GM20000 (cell line): ENCODE data around the gene CHD5.

Experiments
- DNase-seq: peaks from one replicate; pipeline ENCODE4 v3.0.0; 2012; ENCODE audit warnings: low spot score
- TF ChIP-seq, protein P1 (sequence below): IDR thresholded peaks from 2 replicates; pipeline ENCODE4 v1.5.1; 2012; ENCODE audit warnings: mild to moderate bottlenecking, control low read depth; ENCODE audit errors: extremely low read depth, missing control alignments

Gene CHD5

GRCh38 chr1:6086358-6086757 is 93.8 kb downstream of the CHD5 start:
- DNase-seq = no peak
- TF ChIP-seq, protein P1, sequence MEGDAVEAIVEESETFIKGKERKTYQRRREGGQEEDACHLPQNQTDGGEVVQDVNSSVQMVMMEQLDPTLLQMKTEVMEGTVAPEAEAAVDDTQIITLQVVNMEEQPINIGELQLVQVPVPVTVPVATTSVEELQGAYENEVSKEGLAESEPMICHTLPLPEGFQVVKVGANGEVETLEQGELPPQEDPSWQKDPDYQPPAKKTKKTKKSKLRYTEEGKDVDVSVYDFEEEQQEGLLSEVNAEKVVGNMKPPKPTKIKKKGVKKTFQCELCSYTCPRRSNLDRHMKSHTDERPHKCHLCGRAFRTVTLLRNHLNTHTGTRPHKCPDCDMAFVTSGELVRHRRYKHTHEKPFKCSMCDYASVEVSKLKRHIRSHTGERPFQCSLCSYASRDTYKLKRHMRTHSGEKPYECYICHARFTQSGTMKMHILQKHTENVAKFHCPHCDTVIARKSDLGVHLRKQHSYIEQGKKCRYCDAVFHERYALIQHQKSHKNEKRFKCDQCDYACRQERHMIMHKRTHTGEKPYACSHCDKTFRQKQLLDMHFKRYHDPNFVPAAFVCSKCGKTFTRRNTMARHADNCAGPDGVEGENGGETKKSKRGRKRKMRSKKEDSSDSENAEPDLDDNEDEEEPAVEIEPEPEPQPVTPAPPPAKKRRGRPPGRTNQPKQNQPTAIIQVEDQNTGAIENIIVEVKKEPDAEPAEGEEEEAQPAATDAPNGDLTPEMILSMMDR = no peak

GRCh38 chr1:6085666-6086065 is 94.5 kb downstream of the CHD5 start:
- TF ChIP-seq, protein P1 = no peak
- no peak for DNase-seq

GRCh38 chr1:6084781-6085495 is 95.2 kb downstream of the CHD5 start:
- TF ChIP-seq, protein P1 = no peak

DNA sequence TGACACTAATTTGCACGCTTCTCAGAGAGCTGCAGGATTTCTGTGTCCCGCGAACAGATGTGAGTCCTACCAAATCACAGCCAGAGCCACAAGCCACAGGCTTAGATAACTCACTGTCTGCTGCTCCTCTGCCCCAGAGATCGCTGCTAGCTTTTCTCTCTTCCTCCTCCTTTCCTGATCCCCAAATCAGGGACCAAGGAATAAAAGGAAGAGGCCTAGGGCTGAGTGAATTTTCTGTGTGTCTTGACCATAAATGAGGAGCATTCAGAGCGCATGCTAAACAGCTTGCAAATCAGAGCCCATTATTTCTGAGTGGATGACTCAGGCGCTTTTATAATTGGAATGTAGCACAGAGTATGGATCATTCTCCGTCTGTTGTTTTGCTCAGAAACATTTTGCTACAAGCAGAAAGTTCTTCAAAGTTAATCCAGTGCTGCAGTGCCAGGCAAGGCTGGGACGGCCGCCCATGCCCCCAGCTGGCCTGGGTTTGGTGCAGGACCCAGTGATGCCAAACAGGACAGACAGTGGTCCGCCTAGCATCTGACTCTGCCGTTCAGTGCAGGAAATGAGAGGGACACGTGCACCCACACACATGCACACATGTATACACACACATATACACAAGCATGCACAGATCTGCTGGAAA is 96.2 kb downstream of the CHD5 start:
- TF ChIP-seq, protein P1 = no peak

More at GRCh38 chr1:6084781-6085495, 95.2 kb downstream of the CHD5 start:
- DNase-seq = no peak

DNA sequence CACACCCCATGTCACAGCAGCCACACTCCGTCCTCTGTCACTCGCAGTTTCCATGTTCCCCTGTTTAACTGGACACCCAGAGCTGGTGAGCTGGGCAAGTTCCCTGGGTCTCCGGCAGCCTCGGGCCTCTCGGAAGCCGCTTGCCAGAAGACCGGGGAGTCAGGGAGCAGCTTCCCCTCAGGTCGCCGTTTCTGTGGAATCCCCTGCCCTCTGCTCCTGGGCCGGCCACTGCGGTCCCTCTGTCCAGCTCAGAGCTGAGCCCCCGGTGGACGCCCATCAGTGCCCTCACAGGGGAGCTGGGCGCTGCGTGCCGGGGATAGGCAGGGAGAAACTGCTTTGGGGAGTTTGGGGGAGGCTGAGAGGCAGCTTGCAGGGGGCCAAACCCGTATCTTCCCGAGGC is 96.7 kb downstream of the CHD5 start:
- TF ChIP-seq, protein P1 = no peak
- DNase-seq = no peak

More for the DNA sequence above, 96.2 kb downstream of the CHD5 start:
- DNase-seq = no peak

DNA sequence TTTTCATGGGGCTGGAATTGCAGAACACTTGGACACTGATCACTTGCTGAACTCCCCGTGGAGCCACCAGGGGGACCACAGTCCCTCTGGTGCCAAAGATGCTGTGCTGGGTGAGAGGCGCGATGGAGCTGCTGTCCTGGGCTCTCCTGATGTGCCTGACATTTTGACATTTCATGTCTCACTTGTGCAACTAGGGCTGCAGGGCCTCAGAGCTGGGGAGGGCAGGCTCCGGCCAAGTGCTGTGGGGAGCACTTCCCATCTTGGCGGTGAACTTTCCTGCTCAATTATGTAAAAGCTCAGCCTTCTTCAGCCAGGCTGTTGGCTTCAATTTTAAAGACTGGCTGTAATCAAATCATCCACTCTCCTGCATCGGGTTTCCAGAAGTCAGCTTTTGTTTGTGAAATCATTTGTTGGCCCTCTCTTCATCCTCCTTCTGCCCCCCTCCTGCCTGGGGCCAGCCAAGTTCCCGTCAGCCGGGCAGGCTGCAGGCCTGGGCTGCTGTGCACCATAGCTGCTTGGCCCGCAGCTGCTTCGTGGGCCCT is 97.6 kb downstream of the CHD5 start:
- DNase-seq = no peak
- TF ChIP-seq, protein P1 = no peak

GRCh38 chr1:6081901-6082300 is 98.2 kb downstream of the CHD5 start:
- DNase-seq = no peak
- TF ChIP-seq, protein P1 = no peak
